H7 (cell line): ENCODE measurements around the gene RNASEH1. TPM values are rescaled to one million over a fixed set of nuclear protein-coding genes. Genes with fewer than 3 reads are reported as not detected.

Source experiments
- DNase-seq: peaks from one replicate; pipeline ENCODE4 v3.0.0; 2012
- H3K27me3 ChIP-seq: 2 replicates; pipeline ENCODE4 v1.6.0; 2011; ENCODE audit warnings: mild to moderate bottlenecking, low read length; ENCODE audit not compliant: control insufficient read depth, insufficient read depth
- H3K36me3 ChIP-seq: replicated peaks from 2 replicates; pipeline ENCODE4 v1.5.1; 2011; ENCODE audit warnings: low read length; ENCODE audit not compliant: control insufficient read depth, insufficient read depth
- H3K4me3 ChIP-seq: 2 replicates; pipeline ENCODE4 v1.5.1; 2011; ENCODE audit warnings: low read depth, mild to moderate bottlenecking, control low read depth, low read length, moderate library complexity; ENCODE audit not compliant: insufficient read depth
- total RNA-seq: library from RNA; depleted of rRNA; stranded (reverse); fragments of >200 nt; shearing (Covaris generic); gene quantifications from 2 replicates; pipeline ENCODE4 v1.2.3, GENCODE V29; 2014; rRNA removed

The RNASEH1 gene
- total RNA-seq, result 40.4 and 42.8 TPM in 2 replicates

DNA sequence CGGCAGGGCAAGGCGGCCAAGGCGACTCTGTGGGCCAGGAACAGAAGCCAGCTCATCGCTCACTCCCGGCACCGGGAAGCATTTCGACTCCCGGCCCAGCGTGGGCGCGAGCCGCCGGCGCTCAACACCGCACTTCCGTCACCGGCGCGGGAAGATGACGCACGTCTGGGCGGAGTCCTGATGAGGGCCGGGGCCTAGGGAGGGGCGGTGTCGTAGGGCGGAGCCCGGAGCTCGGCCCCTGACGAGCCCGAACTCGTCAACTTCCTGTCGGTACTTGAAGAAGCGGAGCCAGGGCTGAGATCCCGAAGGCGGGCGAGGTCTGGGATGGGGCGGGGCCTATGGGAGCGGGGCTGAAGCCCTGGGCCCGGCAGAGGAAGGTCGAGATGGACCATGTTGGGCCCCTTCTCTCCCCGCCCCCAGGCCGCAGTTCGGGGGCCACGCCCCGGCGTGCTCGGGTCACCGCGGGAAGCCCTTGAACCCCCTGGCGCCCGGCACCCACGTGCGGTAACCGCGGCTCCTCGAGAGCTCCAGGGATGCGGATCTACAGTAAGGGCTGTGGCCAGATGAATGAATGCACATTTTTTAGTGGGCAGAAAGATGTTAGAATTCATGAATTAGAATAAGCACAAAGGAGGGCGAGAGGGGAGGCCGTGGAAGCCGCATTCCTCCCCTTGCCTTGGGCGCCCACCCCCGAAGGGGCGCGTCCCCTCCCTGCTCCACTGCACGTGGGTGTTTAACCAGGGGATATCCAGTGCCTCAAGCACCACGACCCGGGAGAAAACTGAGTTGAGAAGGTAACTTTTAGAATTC, at the start of gene RNASEH1:
TSS of gene RNASEH1 (minus strand) at position 129 of the 810 bp plus-strand sequence. CDS start at position 56, 73 bp downstream.
- DNase-seq, result peak; percentile 100
- Histone ChIP-seq H3K36me3 (peaks cover 17% of the 10 kb centered on the region), H3K27me3 (no peaks in the 10 kb centered on the region), H3K4me3 (peak within 1 kb of the TSS; percentile 97)

GRCh38 chr2:3606370-3607201, 48.5 kb upstream of the RNASEH1 start:
- peak; percentile 52 for DNase-seq
- H3K36me3 ChIP-seq, result no peaks in the 10 kb centered on the region
- no peak overlapping the region for H3K4me3 ChIP-seq
- H3K27me3 ChIP-seq, result no peaks in the 10 kb centered on the region

- no peak for DNase-seq
- Histone ChIP-seq H3K4me3 (no peak overlapping the region), H3K36me3 (no peaks in the 10 kb centered on the region), H3K27me3 (no peaks in the 10 kb centered on the region)
Observed at GRCh38 chr2:3606028-3606369, 47.9 kb upstream of the RNASEH1 start.

GRCh38 chr2:3604991-3605961, 47.1 kb upstream of the RNASEH1 start:
- DNase-seq, result peak; percentile 94
- Histone ChIP-seq H3K27me3 (no peaks in the 10 kb centered on the region), H3K4me3 (no peak overlapping the region), H3K36me3 (no peaks in the 10 kb centered on the region)

- peak; percentile 41 for DNase-seq
- no peaks in the 10 kb centered on the region for H3K36me3 ChIP-seq
- no peaks in the 10 kb centered on the region for H3K27me3 ChIP-seq
- H3K4me3 ChIP-seq, result no peak overlapping the region
Observed at GRCh38 chr2:3604207-3604877, 46.2 kb upstream of the RNASEH1 start.

DNA sequence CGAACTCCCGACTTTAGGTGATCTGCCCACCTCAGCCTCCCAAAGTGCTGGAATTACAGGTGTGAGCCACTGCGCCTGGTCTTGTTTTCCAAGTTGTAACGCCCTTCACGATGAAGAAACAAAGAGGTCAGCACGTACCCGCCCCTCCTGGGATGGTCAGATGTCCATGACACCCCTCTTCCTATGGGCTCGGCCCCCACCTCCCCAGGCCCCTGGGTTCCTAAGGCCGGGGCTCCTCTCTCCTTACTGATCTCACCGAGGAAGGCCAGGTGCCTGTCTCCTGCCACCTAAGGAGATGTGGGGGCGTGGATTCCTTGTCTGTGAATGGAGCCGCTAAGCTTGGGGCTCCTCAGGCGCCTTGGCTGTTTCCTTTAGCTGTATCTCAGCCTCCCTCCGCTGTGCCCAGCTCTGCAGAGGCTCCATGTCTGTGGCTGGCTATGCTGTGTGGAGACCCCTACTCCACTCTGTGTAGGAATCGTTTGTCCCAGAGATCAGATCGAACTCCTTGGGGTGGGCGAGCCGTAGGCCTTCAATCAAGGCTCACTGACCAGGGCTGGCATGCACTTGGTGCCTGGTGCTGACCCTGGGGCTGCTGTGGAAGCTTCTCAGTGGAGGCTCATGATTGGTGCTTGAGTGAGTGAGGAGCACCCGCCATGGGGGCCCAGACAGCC, 45.5 kb upstream of the RNASEH1 start:
- DNase-seq, result peak; percentile 41
- H3K4me3 ChIP-seq, result no peak overlapping the region
- H3K27me3 ChIP-seq, result no peaks in the 10 kb centered on the region
- no peaks in the 10 kb centered on the region for H3K36me3 ChIP-seq

DNA sequence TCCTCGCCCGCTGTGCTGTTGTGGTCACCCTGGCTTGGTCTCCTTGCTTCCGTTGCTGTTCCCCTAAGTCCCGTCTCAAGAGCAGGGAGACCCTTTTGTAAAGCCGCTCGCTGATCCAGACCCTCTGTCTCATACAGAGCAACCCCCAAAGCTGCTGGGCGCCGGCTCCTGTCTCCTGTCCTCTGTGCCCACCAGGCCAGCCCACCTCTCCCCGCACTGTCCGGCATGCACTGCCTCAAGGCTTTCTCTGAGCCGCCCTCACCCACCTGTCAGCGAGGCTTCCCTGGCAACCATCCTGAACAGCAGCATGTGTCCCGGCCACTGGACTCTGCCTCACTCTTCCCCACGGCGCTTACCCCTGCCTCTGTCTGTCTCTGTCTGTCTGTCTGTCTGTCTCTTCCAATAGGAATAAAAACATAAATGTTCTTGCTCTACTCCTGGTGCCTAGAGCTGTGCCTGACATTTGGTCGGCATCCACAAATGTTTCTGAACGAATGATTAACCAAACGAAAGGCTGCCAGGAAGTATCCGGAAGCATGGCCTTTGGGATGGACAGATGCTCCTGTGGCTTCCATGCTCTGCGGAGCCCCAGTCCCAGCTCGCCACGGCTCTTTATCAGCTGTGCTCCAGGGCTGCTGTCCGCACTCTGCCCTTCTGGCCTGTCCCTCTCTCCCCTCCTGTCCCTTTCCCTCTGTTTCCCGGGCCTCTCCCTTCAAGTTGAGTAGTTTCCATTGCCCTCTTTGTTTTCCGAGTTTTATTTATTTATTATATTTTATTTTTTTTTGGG, 44.6 kb upstream of the RNASEH1 start:
- DNase-seq, result peak; percentile 43
- no peaks in the 10 kb centered on the region for H3K27me3 ChIP-seq
- H3K36me3 ChIP-seq, result no peaks in the 10 kb centered on the region
- no peak overlapping the region for H3K4me3 ChIP-seq

GRCh38 chr2:3601561-3602271, 43.6 kb upstream of the RNASEH1 start:
- Histone ChIP-seq H3K27me3 (no peaks in the 10 kb centered on the region), H3K4me3 (no peak overlapping the region), H3K36me3 (no peaks in the 10 kb centered on the region)
- peak; percentile 44 for DNase-seq

DNA sequence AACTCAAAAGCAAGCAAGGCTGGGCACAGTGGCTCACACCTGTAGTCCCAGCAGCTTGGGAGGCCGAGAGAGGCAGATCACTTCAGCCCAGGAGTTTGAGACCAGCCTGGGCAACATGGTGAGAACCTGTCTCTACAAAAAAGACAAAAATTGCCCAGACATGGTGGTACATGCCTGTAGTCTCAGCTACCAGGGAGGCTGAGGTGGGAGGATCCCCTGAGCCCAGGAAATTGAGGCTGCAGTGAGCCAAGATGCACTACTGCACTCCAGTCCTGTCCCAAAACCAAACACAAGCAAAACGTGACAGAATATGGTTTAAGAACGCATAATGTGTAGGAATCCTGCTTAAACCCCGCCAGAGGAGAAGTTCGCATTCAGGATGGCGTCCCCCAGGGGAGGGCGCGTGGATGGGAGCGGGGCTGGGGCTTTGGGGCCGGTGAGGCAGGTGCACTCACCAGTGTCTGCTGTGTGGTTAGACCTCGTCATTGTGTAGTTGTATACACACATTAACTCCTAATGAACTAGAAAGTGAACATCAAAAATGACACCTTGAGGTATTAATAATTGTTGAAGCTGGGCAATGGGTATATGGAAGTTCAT, 42.2 kb upstream of the RNASEH1 start:
- Histone ChIP-seq H3K27me3 (no peaks in the 10 kb centered on the region), H3K4me3 (no peak overlapping the region), H3K36me3 (no peaks in the 10 kb centered on the region)
- DNase-seq, result no peak

- no peak for DNase-seq
- H3K36me3 ChIP-seq, result no peaks in the 10 kb centered on the region
- no peak overlapping the region for H3K4me3 ChIP-seq
- no peaks in the 10 kb centered on the region for H3K27me3 ChIP-seq
Observed at GRCh38 chr2:3598912-3599854, 41.0 kb upstream of the RNASEH1 start.

DNA sequence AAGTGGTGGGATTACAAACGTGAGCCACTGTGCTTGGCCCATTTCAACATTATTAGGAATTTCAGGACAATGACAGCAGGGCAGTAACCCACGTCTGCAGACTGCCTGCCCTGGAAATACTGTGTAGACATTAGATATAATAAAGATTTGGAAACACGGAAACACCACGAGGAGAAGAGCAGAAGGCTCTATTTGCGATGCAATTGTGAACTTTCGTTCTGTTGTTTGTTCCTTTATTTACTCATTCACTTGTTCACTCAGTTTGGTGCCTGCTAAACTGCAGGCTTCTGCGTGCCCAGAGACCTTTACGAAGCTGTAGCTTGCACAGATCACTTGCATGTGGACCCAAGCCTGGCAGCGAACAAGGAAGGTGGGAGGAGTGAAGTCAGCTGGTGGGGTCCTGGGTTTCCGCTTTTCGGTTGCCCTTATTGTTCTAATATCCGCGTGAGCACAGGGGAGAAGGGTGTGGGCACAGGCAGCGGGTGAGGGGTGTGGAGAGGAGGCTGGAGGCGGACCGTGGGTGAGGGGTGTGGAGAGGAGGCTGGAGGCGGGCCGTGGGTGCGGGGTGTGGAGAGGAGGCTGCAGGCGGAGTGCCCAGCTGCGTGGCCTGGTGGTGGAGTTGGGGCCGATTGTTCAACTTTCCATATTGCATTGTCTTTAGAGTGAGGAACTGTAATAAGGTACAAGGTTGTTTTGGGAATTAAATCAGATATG, 40.2 kb upstream of the RNASEH1 start:
- Histone ChIP-seq H3K4me3 (no peak overlapping the region), H3K36me3 (no peaks in the 10 kb centered on the region), H3K27me3 (no peaks in the 10 kb centered on the region)
- no peak for DNase-seq
